ENCODE results near the gene NFILZ.

The NFILZ gene

DNA sequence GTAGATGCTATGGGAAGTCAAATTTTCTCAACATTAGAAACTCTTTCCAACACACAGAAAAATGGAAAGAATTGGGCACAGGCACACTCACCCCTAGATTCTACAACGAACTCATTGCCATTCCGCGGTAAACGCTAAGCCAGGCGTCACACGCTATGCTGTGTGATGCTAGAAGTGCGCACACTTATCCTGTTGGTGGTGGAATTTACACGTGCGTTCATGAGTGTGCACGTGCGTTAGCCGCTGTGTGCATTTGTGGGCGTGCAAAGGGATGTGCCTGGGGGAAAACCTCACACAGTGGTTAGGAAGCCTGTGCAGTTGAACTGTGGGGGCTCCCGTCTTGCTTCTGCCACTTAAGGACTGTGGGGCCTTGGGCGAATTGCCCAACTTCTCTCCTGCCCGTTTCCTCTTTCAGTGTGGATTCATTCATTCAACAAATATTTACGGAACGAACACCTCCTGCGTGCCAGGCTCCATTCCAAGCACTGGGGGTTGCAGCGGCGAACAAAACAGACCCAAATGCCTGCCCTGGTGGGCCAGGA lies 7.7 kb downstream of the NFILZ start:
- ATAC-seq (ENCODE audit: insufficient read depth, low read depth) (no peak), DNase-seq (no peak)
- no peak overlapping the region for H3K4me3 ChIP-seq (ENCODE audit: low read depth in 1 of 2, low read length in 2 of 2)
- no peak for TF ChIP-seq EZH2 (IDR thresholded peaks at IDR 0.05; ENCODE audit: borderline replicate concordance, low read depth, low read length, severe bottlenecking)
- TF ChIP-seq, protein P1, sequence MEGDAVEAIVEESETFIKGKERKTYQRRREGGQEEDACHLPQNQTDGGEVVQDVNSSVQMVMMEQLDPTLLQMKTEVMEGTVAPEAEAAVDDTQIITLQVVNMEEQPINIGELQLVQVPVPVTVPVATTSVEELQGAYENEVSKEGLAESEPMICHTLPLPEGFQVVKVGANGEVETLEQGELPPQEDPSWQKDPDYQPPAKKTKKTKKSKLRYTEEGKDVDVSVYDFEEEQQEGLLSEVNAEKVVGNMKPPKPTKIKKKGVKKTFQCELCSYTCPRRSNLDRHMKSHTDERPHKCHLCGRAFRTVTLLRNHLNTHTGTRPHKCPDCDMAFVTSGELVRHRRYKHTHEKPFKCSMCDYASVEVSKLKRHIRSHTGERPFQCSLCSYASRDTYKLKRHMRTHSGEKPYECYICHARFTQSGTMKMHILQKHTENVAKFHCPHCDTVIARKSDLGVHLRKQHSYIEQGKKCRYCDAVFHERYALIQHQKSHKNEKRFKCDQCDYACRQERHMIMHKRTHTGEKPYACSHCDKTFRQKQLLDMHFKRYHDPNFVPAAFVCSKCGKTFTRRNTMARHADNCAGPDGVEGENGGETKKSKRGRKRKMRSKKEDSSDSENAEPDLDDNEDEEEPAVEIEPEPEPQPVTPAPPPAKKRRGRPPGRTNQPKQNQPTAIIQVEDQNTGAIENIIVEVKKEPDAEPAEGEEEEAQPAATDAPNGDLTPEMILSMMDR (IDR thresholded peaks at IDR 0.05; ENCODE audit: borderline replicate concordance, extremely low read depth, low read length, poor library complexity, severe bottlenecking): no peak
- no peaks in the 10 kb centered on the region for H3K79me2 ChIP-seq (ENCODE audit: insufficient read depth, low read length)
- H3K27me3 ChIP-seq (ENCODE audit: insufficient read depth, low read length, poor library complexity): no peaks in the 10 kb centered on the region
- H3K4me1 ChIP-seq (ENCODE audit: insufficient read depth, low read length): no peaks in the 10 kb centered on the region
- H3K9ac ChIP-seq (ENCODE audit: low read depth, low read length): no peak overlapping the region
- no peaks in the 10 kb centered on the region; the same call in 1 of the 2 replicates for H4K20me1 ChIP-seq (ENCODE audit: insufficient read depth, low read length)
- H2AFZ ChIP-seq (ENCODE audit: low read depth, low read length): no peak overlapping the region
- H3K36me3 ChIP-seq (ENCODE audit: insufficient read depth, low read length): no peaks in the 10 kb centered on the region
- no peaks in the 10 kb centered on the region for H3K9me3 ChIP-seq (ENCODE audit: insufficient read depth, low read length, severe bottlenecking)
- no peak overlapping the region for H3K4me2 ChIP-seq (ENCODE audit: insufficient read depth, low read length)
- H3K27ac ChIP-seq (ENCODE audit: low read length): no peak overlapping the region

DNA sequence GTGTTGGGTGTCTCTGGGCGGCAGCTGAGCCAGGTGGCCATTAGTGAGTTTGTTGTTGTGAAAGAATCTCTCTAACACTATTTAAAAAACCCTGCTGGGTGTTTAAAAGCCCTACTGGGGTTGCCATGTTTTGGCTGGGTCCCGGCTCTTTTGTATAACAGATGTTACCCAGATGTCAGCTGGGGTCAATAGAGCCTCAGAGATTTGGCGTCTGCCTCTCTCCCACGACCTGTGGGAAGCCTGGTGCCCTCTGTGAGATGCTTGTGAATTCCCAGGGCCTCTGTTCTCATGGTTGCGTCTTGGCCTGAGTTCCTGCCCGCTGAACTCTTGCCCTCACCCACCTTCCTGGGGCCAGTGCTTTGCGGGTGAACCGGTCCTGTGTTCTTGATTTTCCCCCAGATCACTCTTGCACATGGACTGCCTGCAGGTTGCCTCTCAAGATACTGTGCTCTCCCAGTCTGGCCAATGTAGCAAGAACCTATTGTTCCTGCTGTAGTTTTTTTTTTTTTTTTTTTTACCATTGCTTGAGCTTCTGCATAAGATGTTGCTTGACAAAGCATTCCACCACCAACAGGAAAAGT lies 9.5 kb downstream of the NFILZ start:
- Histone ChIP-seq H3K4me2 (ENCODE audit: insufficient read depth, low read length) (no peak overlapping the region), H3K4me3 (ENCODE audit: low read depth in 1 of 2, low read length in 2 of 2) (no peak overlapping the region)
- DNase-seq: no peak

DNA sequence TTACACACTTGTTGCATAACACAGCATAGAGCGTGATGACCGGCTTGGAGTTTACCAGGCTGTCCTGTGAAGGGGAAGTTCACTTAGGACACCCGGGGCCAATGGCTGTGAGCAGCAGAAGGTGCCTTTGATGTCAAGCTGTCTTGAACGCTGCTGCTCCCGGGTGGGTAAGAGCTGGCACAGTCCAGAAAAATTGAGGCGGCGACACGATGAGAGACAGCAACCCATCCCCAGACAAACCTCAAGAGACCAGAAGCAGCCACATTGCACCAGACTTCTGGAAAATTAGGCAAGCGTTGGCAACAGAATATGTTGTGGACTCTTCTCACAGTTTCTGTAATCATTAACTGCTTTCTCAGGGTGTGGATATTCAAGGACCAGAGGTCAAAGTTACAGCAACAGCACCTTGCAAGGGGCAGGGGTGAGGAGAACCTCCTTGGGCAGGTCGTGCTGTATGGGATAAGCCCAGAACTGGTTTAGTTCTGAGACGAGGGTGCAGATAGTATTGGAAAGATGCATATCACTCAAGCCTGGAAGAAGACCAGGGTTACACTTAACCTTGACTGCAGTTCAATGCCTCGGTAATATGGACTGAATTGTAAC lies 10.1 kb downstream of the NFILZ start:
- no peaks in the 10 kb centered on the region for H3K27me3 ChIP-seq (ENCODE audit: insufficient read depth, low read length, poor library complexity)
- no peaks in the 10 kb centered on the region for H3K36me3 ChIP-seq (ENCODE audit: insufficient read depth, low read length)
- no peak overlapping the region for H3K27ac ChIP-seq (ENCODE audit: low read length)
- H3K79me2 ChIP-seq (ENCODE audit: insufficient read depth, low read length): no peaks in the 10 kb centered on the region
- H2AFZ ChIP-seq (ENCODE audit: low read depth, low read length): no peak overlapping the region
- H3K4me1 ChIP-seq (ENCODE audit: insufficient read depth, low read length): no peaks in the 10 kb centered on the region
- H3K4me3 ChIP-seq (ENCODE audit: low read depth in 1 of 2, low read length in 2 of 2): no peak overlapping the region
- H3K9me3 ChIP-seq (ENCODE audit: insufficient read depth, low read length, severe bottlenecking): no peaks in the 10 kb centered on the region
- ATAC-seq (ENCODE audit: insufficient read depth, low read depth) (no peak), DNase-seq (no peak)
- TF ChIP-seq, protein P1 (IDR thresholded peaks at IDR 0.05; ENCODE audit: borderline replicate concordance, extremely low read depth, low read length, poor library complexity, severe bottlenecking): no peak
- TF ChIP-seq EZH2 (IDR thresholded peaks at IDR 0.05; ENCODE audit: borderline replicate concordance, low read depth, low read length, severe bottlenecking): no peak
- no peaks in the 10 kb centered on the region; the same call in 1 of the 2 replicates for H4K20me1 ChIP-seq (ENCODE audit: insufficient read depth, low read length)
- H3K4me2 ChIP-seq (ENCODE audit: insufficient read depth, low read length): no peak overlapping the region
- no peak overlapping the region for H3K9ac ChIP-seq (ENCODE audit: low read depth, low read length)

More for the DNA sequence above, 9.5 kb downstream of the NFILZ start:
- H3K27ac ChIP-seq (ENCODE audit: low read length): no peak overlapping the region
- H3K4me1 ChIP-seq (ENCODE audit: insufficient read depth, low read length): no peaks in the 10 kb centered on the region
- H3K27me3 ChIP-seq (ENCODE audit: insufficient read depth, low read length, poor library complexity): no peaks in the 10 kb centered on the region
- TF ChIP-seq, protein P1 (IDR thresholded peaks at IDR 0.05; ENCODE audit: borderline replicate concordance, extremely low read depth, low read length, poor library complexity, severe bottlenecking): no peak
- TF ChIP-seq EZH2 (IDR thresholded peaks at IDR 0.05; ENCODE audit: borderline replicate concordance, low read depth, low read length, severe bottlenecking): no peak
- no peaks in the 10 kb centered on the region for H3K36me3 ChIP-seq (ENCODE audit: insufficient read depth, low read length)
- H3K9me3 ChIP-seq (ENCODE audit: insufficient read depth, low read length, severe bottlenecking): no peaks in the 10 kb centered on the region
- ATAC-seq (ENCODE audit: insufficient read depth, low read depth): no peak
- H3K9ac ChIP-seq (ENCODE audit: low read depth, low read length): no peak overlapping the region
- no peaks in the 10 kb centered on the region; the same call in 1 of the 2 replicates for H4K20me1 ChIP-seq (ENCODE audit: insufficient read depth, low read length)
- no peaks in the 10 kb centered on the region for H3K79me2 ChIP-seq (ENCODE audit: insufficient read depth, low read length)
- H2AFZ ChIP-seq (ENCODE audit: low read depth, low read length): no peak overlapping the region

Measured in DND-41 (cell line).